Measurements from ENCODE around the gene JAKMIP1. TPM values are rescaled to one million over a fixed set of nuclear protein-coding genes. Genes with fewer than 3 reads are reported as not detected.

JAKMIP1 gene
- total RNA-seq, 1 experiment from 2014 or later = not detected

GRCh38 chr4:6090931-6091330, 109.4 kb downstream of the JAKMIP1 start:
- intact Hi-C loops (cut with micrococcal nuclease; ENCODE audit: unreplicated experiment) = no loop called here
- ChIA-PET POLR2A (no interaction called here), CTCF (interaction anchor here (0.6 kb wide), 1 partner anchor 553 kb away, joined by 4 read pairs; no protein-coding TSS in a partner anchor)
- H3K4me3 Mint-ChIP-seq (ENCODE audit: unreplicated experiment) = no peak overlapping the region
- H3K4me3 ChIP-seq (ENCODE audit: low read depth, low read length) = no peak overlapping the region
- H3K27me3 ChIP-seq (replicated peaks; ENCODE audit: control insufficient read depth, insufficient read depth, low read length) = no peaks in the 10 kb centered on the region; the same call in 1 of the 2 replicates
- no peaks in the 10 kb centered on the region for H3K9me3 ChIP-seq
- H3K9me3 Mint-ChIP-seq (ENCODE audit: unreplicated experiment) = no peaks in the 10 kb centered on the region
- BruUV-seq (replicated peaks) = no TSS peak
- H3K36me3 ChIP-seq (ENCODE audit: control insufficient read depth, insufficient read depth, low read length) = no peaks in the 10 kb centered on the region
- DNase-seq = no peak
- no peak overlapping the region for H3K27ac Mint-ChIP-seq (ENCODE audit: unreplicated experiment)
- no peaks in the 10 kb centered on the region for H3K36me3 Mint-ChIP-seq (ENCODE audit: insufficient read depth, unreplicated experiment)
- no peaks in the 10 kb centered on the region for H3K4me1 Mint-ChIP-seq (ENCODE audit: low read depth, unreplicated experiment)
- TF ChIP-seq CTCF (IDR thresholded peaks at IDR 0.05; ENCODE audit: insufficient read depth in 1 of 2, low read depth in 1 of 2, low read length in 1 of 2, severe bottlenecking in 1 of 2, unreplicated experiment in 1 of 2) = no peak
- peaks cover 19% of the 10 kb centered on the region for H3K27me3 Mint-ChIP-seq (ENCODE audit: insufficient read depth, unreplicated experiment)
- no peaks in the 10 kb centered on the region for H3K4me1 ChIP-seq

DNA sequence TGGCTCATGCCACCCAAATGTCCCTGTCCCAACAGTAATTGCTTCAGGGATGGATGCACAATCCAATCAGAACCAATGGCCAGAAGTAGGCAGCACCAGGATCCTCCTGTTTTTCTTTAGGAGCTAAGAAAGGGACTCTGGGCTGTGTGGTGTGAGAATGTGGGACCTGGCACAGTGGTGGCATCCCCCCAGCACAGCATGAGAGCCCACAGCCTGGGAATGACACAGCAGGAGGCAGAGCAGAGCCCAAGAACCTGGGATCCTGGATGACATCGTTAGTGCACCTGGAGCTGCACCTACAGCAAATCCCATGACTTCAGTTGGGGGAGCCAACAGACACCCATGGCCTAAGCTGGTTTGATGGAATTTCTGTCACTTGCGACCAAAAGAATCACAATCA, 111.4 kb downstream of the JAKMIP1 start:
- Mint-ChIP-seq H3K4me1 (ENCODE audit: low read depth, unreplicated experiment) (no peaks in the 10 kb centered on the region), H3K4me3 (ENCODE audit: unreplicated experiment) (no peak overlapping the region), H3K36me3 (ENCODE audit: insufficient read depth, unreplicated experiment) (no peaks in the 10 kb centered on the region), H3K27ac (ENCODE audit: unreplicated experiment) (no peak overlapping the region), H3K27me3 (ENCODE audit: insufficient read depth, unreplicated experiment) (peaks cover 15% of the 10 kb centered on the region), H3K9me3 (ENCODE audit: unreplicated experiment) (peaks cover 10% of the 10 kb centered on the region)
- TF ChIP-seq CTCF (IDR thresholded peaks at IDR 0.05; ENCODE audit: insufficient read depth in 1 of 2, low read depth in 1 of 2, low read length in 1 of 2, severe bottlenecking in 1 of 2, unreplicated experiment in 1 of 2) = no peak
- ChIA-PET POLR2A (no interaction called here), CTCF (interaction anchor here (2.7 kb wide), 1 partner anchor 91 kb away, joined by 10 read pairs; no protein-coding TSS in a partner anchor)
- Histone ChIP-seq H3K27me3 (replicated peaks; ENCODE audit: control insufficient read depth, insufficient read depth, low read length) (no peaks in the 10 kb centered on the region; the same call in 1 of the 2 replicates), H3K4me1 (no peaks in the 10 kb centered on the region), H3K36me3 (ENCODE audit: control insufficient read depth, insufficient read depth, low read length) (no peaks in the 10 kb centered on the region), H3K9me3 (no peaks in the 10 kb centered on the region), H3K4me3 (ENCODE audit: low read depth, low read length) (no peak overlapping the region)
- no TSS peak for BruUV-seq (replicated peaks)
- DNase-seq = no peak
- intact Hi-C loops (cut with micrococcal nuclease; ENCODE audit: unreplicated experiment) = no loop called here

- Mint-ChIP-seq H3K9me3 (ENCODE audit: unreplicated experiment) (peaks cover 10% of the 10 kb centered on the region), H3K27me3 (ENCODE audit: insufficient read depth, unreplicated experiment) (peaks cover 11% of the 10 kb centered on the region), H3K36me3 (ENCODE audit: insufficient read depth, unreplicated experiment) (no peaks in the 10 kb centered on the region), H3K4me1 (ENCODE audit: low read depth, unreplicated experiment) (no peaks in the 10 kb centered on the region), H3K27ac (ENCODE audit: unreplicated experiment) (no peak overlapping the region), H3K4me3 (ENCODE audit: unreplicated experiment) (no peak overlapping the region)
- peak; percentile 45 to 46 for DNase-seq
- CTCF ChIA-PET = interaction anchor here (1.1 to 2.7 kb wide), 2 partner anchors 90 to 113 kb away, joined by 3 to 10 read pairs; partner anchors contain the start of gene JAKMIP1
- BruUV-seq (replicated peaks) = no TSS peak
- Histone ChIP-seq H3K4me1 (no peaks in the 10 kb centered on the region), H3K27me3 (replicated peaks; ENCODE audit: control insufficient read depth, insufficient read depth, low read length) (no peaks in the 10 kb centered on the region; the same call in 1 of the 2 replicates), H3K4me3 (ENCODE audit: low read depth, low read length) (no peak overlapping the region), H3K36me3 (ENCODE audit: control insufficient read depth, insufficient read depth, low read length) (no peaks in the 10 kb centered on the region), H3K9me3 (no peaks in the 10 kb centered on the region)
- intact Hi-C loops (cut with micrococcal nuclease; ENCODE audit: unreplicated experiment) = no loop called here
- POLR2A ChIA-PET = no interaction called here
- peak; percentile 24 to 58 for TF ChIP-seq CTCF (IDR thresholded peaks at IDR 0.05; ENCODE audit: insufficient read depth in 1 of 2, low read depth in 1 of 2, low read length in 1 of 2, severe bottlenecking in 1 of 2, unreplicated experiment in 1 of 2)
Measured at GRCh38 chr4:6087669-6088341, 112.5 kb downstream of the JAKMIP1 start.
